ENCODE measurements around the gene DRD3.
A peak's percentile ranks its signal among the peaks of the same experiment; 100 is the strongest.

The DRD3 gene

GRCh38 chr3:114115143-114115542 is 63.7 kb downstream of the DRD3 start:
- no peak for DNase-seq

GRCh38 chr3:114114719-114115118 is 64.1 kb downstream of the DRD3 start:
- DNase-seq = no peak

- no peak for DNase-seq
Observed at GRCh38 chr3:114112696-114113095, 66.2 kb downstream of the DRD3 start.

- peak; percentile 85 for DNase-seq
Observed at GRCh38 chr3:114111060-114111770, 67.6 kb downstream of the DRD3 start.

GRCh38 chr3:114110439-114110838 is 68.4 kb downstream of the DRD3 start:
- no peak for DNase-seq

GRCh38 chr3:114108137-114108536 is 70.7 kb downstream of the DRD3 start:
- DNase-seq = no peak

- no peak for DNase-seq
Observed at GRCh38 chr3:114104414-114104813, 74.4 kb downstream of the DRD3 start.

GRCh38 chr3:114103858-114104257 is 75.0 kb downstream of the DRD3 start:
- no peak for DNase-seq

GRCh38 chr3:114103181-114103580 is 75.7 kb downstream of the DRD3 start:
- no peak for DNase-seq

- no peak for DNase-seq
Observed at GRCh38 chr3:114101101-114101500, 77.8 kb downstream of the DRD3 start.

GRCh38 chr3:114095796-114096195 is 83.1 kb downstream of the DRD3 start:
- no peak for DNase-seq

- no peak for DNase-seq
Observed at GRCh38 chr3:114093596-114093995, 85.3 kb downstream of the DRD3 start.

GRCh38 chr3:114093016-114093380 is 85.9 kb downstream of the DRD3 start:
- no peak for DNase-seq

GRCh38 chr3:114092151-114093015 is 86.5 kb downstream of the DRD3 start:
- DNase-seq = peak; percentile 35

- no peak for DNase-seq
Observed at GRCh38 chr3:114089675-114090074, 89.2 kb downstream of the DRD3 start.

GRCh38 chr3:114086356-114086755 is 92.5 kb downstream of the DRD3 start:
- no peak for DNase-seq

- DNase-seq = no peak
Observed at GRCh38 chr3:114083112-114083511, 95.7 kb downstream of the DRD3 start.

- no peak for DNase-seq
Observed at GRCh38 chr3:114081037-114081436, 97.8 kb downstream of the DRD3 start.

- DNase-seq = no peak
Observed at GRCh38 chr3:114080201-114080600, 98.7 kb downstream of the DRD3 start.

- no peak for DNase-seq
Observed at GRCh38 chr3:114079761-114080160, 99.1 kb downstream of the DRD3 start.

GRCh38 chr3:114078126-114078525 is 100.7 kb downstream of the DRD3 start:
- DNase-seq = no peak
